Measurements from ENCODE around the gene UNK. TPM values are rescaled to one million over a fixed set of nuclear protein-coding genes. Genes with fewer than 3 reads are reported as not detected.

UNK gene
- total and polyA plus RNA-seq, 9 of the 15 experiments (the other 6 are each of a cell fraction or from before 2014, with no cell fraction given): 12.8 to 38.6 (median 24.8) TPM

GRCh38 chr17:75843577-75844529 lies 59.2 kb downstream of the UNK start, which contains the start of gene UNC13D (continued):
- TF ChIP-seq TFAP4 (CRISPR knock-in tag; IDR thresholded peaks at IDR 0.05; ENCODE audit: borderline replicate concordance): peak; percentile 45
- TF ChIP-seq ZKSCAN8 (CRISPR knock-in tag; IDR thresholded peaks at IDR 0.05): no peak
- TF ChIP-seq MAX (CRISPR knock-in tag; IDR thresholded peaks at IDR 0.05): peak; percentile 45
- TF ChIP-seq ZMIZ1 (IDR thresholded peaks at IDR 0.05; ENCODE audit: low read depth in 2 of 2, low read length in 2 of 2): no peak; a peak in 1 of 4 replicates
- no peak for TF ChIP-seq NFE2L1 (tag; IDR thresholded peaks at IDR 0.05; ENCODE audit: borderline replicate concordance, low read depth)
- TF ChIP-seq KAT2B (IDR thresholded peaks at IDR 0.05; ENCODE audit: low read depth, low read length): no peak
- no peak for TF ChIP-seq NR4A1 (CRISPR knock-in tag; IDR thresholded peaks at IDR 0.05)
- TF ChIP-seq NR4A1 (tag; IDR thresholded peaks at IDR 0.05): peak; percentile 63; the same call in 1 of the 2 replicates
- no peak for TF ChIP-seq SMAD2 (IDR thresholded peaks at IDR 0.05; ENCODE audit: low read depth, low read length)
- no peak for TF ChIP-seq PHTF2 (CRISPR knock-in tag; IDR thresholded peaks at IDR 0.05)
- peak; percentile 92 for TF ChIP-seq BRD4 (IDR thresholded peaks at IDR 0.05)
- TF ChIP-seq ZNF609 (CRISPR knock-in tag; IDR thresholded peaks at IDR 0.05; ENCODE audit: borderline replicate concordance): 0 out of 2 replicates have a peak, but pooled peaks have one; percentile 80
- TF ChIP-seq THRB (CRISPR knock-in tag; conservative IDR thresholded peaks at IDR 0.05): no peak; the same call in 1 of the 2 replicates
- peak; percentile 45; the same call in 1 of the 2 replicates for TF ChIP-seq ERF (CRISPR knock-in tag; IDR thresholded peaks at IDR 0.05)
